GM19438 (cell line): ENCODE results near the gene WDFY3.

Experiments used
- ATAC-seq: cut with Tn5 transposase; IDR thresholded peaks from one replicate; pipeline ENCODE4 v1.9.1; 2021; ENCODE audit warnings: low read depth; ENCODE audit not compliant: unreplicated experiment

The WDFY3 gene

DNA sequence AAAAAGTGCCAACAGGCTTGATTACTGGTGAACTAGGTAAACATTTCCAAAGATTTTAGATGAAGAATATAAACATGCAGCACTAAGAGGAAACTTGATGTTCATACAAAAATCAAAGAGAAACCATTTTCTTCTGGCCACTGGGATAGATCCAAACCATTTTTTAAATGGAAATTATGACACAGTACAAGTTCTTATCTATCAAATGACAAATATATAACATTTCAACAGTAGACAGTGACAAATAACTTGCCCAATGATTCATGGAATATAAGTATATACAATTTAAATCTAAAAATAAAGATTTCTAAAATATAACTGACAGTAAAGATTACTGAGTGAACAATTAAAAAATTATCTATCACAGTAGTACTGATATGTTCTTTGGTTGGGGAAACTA lies 232.5 kb downstream of the WDFY3 start:
- no peak for ATAC-seq

DNA sequence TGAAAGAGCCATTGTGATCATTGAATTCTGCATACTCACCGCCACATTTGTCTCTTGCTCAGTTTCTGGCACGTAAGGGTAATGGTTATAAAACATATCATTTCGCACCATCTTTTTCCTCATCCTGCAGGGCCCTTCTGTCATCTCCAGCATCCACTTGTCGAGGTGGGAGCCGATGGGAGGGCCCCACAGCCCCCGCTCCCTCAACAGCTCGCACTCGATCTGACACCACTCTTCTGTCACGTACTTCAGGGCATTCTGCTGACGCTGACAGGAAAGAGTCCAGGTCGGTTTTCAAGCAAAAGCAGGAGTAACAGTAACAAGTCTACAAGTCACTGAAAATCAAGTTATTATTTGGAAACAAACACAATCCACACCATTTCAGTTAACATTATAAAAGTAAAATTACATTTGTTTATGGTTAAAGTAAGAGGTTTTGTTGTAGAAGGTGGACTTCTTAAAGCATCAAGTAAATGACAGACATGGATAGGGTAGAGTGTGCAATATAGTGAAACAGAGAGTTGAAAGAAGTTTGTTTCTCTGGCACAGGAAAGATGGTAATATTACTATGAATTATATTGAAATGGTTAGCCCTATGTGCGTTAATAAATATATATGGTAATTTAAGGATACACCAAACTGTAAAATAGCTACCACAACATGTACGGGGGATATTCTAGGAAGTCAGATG lies 233.0 kb downstream of the WDFY3 start:
- no peak for ATAC-seq

DNA sequence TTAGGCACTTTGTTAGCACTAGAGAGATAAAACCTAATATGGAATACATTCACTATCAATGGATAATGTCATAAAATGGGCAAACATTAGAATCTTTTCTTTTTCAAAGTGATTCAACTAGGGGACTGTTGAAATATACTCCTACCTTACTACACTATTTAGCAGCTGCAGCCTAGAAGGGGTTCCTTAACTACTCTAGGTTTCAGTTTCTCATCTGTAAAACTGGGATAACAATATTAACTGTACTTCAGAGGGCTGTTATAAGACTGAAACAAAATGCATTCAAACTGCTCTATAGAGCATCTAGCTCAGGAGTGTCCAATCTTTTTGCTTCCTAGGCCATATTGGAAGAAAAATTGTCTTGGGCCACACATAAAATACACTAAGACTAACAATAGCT lies 236.1 kb downstream of the WDFY3 start:
- no peak for ATAC-seq

DNA sequence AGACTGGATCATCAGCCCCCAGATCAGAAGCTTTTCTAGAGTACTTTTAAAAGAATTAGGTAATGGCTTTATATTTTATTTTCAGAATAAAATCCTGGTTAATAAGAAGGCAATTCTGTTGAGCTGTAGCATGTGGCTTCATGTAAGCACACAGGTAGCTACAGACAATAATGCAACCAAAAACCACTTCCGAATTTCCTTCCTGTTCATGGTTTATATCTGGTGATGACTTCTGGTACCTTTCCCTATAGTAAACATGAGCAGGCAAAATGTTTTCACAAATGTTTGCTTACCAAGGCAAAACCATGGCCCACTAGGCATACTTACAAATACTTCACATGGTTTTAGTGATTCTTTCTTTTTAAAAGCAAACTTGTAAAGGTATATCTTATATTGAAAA lies 239.0 kb downstream of the WDFY3 start:
- no peak for ATAC-seq

DNA sequence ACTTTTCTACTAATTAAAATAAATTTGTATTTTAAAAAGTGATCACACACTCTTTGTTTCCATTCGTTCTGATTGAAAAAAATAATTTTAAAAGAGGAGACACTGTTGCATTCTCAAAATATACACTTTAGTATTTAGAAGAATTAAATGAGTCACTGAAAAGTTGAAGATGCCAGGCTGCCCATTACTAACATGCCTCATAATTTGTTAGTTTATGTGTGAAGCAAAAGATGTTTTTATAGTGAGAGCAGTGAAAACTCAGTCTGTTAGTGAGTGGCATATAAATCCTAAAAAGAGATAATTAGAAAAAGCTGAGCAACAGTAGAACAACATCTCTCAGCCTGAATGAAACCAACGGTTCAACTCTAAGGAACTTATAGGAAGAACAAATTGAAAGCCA lies 240.1 kb downstream of the WDFY3 start:
- ATAC-seq: no peak

DNA sequence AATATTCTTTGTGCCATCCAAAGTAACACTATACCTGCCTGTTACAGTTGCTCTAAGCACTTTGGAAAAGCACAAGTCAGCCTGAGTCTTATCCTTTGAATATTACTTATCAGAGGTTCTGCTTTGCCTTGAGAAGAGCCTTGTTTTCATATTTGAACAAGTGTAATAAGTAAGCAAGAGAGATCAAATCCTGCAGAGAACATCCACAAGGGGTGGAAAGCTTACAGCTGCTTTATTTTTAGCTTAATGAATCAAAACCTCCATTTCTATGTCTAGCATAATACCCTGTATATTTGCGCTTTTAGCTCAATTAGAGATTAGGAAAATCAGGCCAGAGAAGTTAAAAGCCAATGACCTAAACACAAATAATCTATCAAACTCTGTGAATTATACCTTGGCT lies 243.8 kb downstream of the WDFY3 start:
- no peak for ATAC-seq

DNA sequence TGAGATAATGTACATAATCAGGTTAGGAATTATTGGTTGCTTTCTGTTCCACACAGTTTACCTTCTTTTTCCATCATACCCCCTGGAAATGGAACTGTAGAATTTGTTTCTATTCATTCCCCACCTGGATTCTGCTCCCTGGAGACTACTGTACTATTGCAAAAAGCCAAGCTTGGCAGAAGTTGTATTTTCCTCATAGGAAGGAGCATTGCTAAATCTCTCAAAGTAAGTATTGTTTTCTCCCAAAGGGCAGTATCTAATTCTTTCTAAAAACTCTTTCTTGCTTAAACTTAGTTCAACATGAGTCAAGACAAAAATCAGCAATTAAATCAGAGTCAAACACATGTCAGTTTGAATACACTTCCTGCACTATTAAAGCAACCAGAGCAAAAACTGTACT lies 247.4 kb downstream of the WDFY3 start:
- no peak for ATAC-seq

DNA sequence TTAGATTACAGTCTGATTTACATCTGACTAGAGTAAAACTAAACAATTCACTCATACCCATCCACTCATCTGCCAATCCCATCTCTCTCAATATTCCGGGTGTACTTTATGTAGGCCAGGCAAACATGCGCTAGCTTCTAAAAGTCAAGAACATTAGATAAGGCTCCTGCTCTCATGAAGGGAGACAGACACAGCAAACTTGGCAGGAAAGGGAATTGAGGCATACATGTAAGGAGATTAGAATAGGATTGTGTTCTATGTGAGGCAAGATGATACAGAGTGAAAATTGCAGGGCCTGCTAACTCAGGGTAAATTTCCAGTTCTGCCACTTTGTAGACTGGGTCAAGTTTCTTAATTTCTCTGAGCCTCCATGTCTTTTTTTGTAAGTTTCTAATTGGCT lies 247.8 kb downstream of the WDFY3 start:
- no peak for ATAC-seq

DNA sequence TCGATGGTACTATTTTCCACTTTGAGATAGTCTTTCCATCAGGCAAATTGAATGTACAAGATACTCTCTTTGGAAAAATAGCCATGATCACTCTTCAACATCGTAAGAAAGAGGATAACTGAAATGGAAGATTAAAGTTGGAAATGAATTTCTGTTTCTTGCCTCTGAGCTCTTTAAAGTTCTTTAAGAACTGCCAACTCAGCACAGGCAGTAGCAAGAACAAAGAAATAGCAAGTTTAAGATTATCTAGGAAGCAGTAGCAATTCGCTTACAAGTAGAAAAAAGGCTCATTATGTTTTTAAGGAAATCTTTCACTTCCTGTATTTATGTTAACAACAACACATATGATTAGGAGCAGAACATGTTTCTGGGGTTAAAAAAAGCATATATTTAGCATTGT lies 255.9 kb downstream of the WDFY3 start:
- ATAC-seq: no peak

DNA sequence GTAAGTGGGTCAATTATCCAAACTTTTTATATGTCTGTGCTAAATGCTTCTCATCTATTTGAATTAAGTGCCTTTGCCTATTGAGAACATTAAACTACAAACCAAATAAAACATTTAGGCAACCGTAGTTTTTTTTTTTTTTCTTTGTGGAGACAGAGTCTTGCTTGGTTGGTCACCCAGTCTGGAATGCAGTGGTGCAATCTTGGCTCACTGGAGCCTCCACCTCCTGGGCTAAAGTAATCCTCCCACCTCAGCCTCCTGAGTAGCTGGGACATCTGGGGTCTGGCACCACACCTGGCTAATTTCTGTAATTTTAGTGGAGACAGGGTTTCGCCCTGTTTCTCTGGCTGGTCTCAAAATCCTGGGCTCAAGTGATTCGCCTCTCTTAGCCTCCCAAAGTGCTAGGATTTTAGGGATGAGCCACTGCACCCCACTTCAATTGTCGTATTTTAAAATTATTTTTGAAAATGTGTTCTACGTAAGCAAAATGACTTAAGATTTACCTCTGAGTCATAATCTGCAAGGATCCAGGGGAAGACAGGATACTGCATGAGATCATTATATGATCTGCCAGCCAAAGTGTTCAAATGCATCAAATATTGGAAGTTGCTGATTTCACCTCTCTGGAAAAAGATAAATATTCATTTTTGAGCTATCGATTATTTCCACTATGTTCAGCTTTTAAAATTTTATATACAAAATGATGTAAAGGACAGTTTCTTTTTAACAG lies 257.9 kb downstream of the WDFY3 start:
- no peak for ATAC-seq

DNA sequence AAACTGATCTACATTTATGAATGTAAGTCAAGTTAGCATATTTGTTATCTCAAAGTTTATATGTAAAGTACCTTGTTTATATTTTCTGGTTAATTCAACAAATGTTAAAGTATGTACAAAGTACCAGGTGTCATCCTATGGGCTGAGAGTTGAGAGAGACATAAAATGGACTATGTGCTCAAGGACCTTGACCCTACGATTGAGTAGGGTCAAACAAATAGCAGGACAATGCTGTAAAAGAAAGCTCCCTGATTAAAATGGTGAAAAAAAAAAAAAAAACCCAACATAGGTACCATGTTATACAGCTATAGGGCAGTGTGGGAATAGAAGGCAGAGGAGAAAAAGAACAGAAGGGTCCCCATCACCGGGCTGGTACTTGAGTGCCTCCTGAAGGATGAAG lies 260.2 kb downstream of the WDFY3 start:
- no peak for ATAC-seq

DNA sequence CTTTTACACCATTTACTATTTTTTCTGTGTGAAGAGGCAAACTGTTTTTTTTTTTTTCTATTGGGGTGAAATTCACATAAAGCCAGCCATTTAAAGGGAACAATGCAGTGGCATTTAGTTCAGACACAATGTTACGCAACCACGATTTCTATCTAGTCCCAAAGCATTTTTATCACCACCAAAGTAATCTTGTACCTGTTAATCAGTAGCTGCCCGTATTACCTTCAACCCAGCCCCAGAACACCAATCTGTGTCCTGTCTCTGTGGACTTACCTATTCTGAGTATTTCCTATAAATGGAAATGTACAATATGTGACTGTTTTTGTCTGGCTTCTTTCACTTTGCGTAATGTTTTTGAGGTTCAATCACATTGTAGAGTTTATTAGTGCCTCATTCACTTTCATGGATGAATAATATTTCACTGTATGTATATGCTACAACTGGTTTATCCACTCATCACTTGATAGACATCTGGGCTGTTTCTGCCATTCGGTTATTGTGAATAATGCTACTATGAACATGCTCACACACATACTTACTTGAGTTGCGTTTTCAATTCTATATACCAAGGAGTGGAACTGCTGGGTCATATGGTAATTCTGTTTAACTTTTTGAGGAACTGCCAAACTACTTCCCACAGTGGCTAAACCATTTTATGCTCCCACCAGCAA lies 267.4 kb downstream of the WDFY3 start:
- no peak for ATAC-seq

DNA sequence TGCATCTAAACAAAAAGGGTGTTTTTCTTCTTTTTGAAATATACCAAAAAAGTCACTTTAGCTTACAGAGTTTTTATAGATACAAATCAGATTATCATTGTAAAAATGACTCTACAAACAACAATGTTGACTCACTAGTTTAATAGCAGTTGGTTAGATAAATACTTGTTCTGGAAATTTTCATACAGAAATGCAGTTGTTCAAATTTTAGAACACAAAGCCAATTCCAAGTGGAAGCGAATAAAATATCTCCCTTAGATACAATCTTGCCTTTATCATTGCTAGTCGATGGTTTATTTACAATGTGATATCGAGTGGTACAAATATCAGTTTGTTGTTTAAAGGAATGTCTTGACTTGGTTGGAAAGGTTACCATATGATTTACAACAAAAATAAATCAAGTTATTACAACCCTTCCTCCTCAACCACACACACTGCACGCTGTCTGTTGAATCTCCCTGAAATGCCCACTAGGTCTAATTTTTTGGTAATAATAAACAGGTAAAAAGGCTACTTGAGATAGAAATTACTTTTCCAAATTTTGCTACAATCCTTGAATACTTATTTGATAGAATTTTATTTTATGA lies 268.8 kb downstream of the WDFY3 start:
- ATAC-seq: no peak

DNA sequence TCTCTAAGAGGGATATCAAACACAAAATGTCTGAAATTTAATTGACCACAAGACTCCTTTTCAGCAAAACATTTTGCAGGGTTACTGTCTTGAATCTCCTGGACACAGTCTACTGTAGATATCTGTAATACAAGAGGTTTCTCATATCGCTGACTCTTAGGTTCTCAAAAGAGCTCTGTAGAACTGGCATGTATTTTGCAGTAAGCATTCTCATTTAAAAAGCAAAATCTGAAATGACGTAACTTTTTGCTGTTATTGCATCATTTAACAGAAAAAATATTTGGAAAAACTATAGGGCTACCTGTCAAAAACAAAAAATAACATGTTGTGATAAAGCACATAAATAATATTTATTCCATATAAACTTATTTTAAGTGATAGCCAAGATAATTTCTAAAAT lies 269.3 kb downstream of the WDFY3 start:
- no peak for ATAC-seq

DNA sequence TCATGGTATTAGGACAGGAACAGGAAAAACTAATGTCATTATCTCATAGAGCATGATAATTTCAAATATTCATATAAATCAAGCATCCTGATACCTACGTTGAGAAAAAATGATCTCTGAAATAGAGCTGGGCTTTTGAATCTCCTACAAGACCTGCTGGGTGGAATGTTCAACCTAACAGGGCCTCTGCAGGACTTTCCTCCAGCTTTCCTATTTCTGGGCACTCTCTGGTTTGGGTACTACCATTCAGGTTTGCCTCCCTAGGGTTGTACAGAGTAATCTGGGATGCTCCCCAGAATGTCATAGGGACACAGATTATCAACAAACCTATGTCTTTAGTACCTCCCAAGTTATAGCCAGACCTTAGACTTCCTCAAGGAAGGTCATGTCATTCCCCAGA lies 274.7 kb downstream of the WDFY3 start:
- no peak for ATAC-seq

DNA sequence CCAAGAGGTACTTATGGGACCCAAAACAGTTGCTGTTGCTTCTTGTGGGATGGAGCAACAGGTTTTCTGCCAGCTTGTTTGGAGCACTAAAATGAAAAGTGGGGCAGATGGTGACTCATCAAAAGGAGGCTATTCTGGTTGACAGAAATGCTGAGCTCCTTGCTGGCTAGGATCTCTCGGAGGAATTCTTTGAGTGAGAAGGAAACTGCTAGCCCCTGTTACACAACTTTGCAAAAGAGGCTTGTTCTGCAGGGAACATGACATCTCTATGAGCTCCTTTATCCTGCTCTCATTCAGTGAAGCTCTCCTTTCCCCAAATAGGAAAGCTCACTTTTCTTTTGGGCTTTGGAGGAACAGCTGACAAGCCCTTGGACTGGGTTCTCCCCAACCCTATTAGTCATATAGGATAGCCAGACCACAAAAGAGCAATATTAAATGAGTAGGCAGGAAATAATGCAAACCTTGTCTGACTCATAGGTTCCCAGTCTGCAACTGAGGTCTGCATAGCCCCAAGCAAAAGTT lies 275.3 kb downstream of the WDFY3 start:
- no peak for ATAC-seq

DNA sequence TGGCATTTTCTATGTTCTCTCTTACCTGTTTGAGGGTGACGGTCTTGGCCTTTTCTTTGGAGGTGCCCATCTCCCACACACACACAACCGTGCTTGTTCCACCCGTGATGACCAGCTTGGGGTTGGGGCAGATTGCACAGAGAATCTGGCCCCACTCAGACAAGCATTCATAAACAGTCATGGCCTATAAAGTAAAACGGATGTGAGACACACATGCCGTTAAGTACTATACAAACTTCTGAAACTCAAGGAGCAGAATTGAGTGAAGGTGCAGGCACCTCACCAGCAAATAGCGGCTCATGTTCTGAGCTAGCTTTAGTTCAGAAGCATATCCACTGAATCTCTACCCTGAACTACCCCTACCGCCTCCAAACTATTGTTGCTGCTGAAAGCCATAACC lies 276.0 kb downstream of the WDFY3 start:
- no peak for ATAC-seq

DNA sequence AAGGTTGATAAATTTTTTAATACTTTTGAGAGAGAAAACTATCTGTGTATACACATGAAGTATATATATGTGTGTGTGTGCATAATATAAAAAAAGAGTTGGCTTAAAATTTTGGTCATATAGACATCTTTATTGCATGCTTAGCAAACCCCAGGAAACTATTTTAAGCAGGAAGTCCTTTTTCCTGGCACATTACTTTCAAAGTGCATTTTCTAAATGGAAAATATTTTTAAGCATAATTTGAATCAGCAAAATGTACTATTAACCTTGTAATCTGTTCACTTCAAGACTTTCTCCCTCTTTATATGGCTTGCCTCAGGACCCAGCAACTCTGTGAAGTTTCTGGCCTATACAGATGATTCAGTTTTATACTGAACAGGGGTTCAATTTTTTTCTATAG lies 277.3 kb downstream of the WDFY3 start:
- no peak for ATAC-seq

DNA sequence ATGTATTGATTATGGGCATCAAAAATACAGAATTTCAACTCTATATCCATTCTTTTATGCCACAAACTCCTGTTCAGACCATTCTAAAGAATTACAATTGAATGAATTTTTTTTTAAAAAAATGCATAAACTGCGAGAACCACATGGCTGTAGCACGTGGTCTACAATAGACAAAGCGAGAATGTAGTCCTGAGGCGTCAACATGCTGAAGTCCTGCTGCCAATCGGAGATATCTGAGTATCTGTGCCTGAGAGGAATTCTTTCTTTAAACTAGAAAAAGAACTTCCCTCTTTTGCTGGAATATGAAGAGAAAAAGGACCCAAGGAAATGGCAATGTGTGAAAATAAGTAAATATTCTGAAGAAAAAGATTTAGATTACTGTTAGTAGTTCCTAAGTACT lies 277.9 kb downstream of the WDFY3 start:
- ATAC-seq: no peak

DNA sequence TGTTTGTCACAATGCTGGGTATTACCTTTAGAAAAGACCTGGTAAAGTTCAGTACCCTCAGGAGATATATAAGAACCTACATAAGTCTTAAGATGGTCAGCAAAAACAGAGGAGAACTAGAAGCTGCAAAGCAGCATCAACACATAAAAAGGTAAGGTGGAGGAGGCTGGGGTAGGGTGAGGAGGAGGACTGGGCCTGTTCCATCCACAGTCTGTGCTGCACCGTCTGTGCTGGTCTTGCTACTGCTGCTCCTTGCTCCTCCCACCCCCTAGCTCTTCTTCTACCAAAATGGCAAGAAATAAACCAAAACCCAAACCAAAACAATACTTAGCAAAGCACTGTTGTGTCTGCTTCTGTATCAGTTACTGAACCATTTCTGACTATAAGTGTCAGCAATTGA lies 281.4 kb downstream of the WDFY3 start:
- ATAC-seq: no peak

DNA sequence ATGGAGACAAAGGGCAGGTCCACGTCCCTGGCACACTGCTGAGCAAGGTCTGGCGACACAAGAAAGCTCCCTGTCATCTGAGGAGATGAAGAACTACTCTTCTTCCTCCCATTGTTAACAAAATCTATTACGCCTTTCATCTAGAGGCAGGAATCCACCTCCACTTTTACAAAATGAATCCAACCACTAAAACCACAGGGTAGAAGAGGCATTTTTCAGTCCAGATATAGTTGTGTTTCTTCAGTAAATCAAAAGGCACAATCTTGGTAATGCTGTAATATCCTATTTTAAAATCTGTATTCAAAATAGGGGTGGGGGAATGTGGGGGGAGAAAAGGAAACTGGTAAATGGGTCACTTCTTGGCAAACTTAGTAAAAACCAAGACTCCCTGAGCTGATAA lies 282.1 kb downstream of the WDFY3 start:
- ATAC-seq: no peak
